Lower lobe of right lung (tissue), 2 donors: ENCODE measurements around the gene DHTKD1. TPM values are rescaled to one million over a fixed set of nuclear protein-coding genes. Genes with fewer than 3 reads are reported as not detected.

ENCODE experiments used
- ATAC-seq, 2 donors: fragments of 200-7000 bp; cut with Tn5 transposase; one replicate each; pipeline ENCODE4 v1.9.1; 2020 to 2022; ENCODE audit warnings: mild to moderate bottlenecking in 2 of 2, moderate library complexity in 2 of 2
- DNase-seq: peaks from one replicate; pipeline ENCODE4 v3.0.0-alpha.2; 2020
- H3K27ac ChIP-seq: fragments of 200-600 bp; one replicate; pipeline ENCODE4 v1.8.0; 2022
- H3K27me3 ChIP-seq: fragments of 200-600 bp; one replicate; pipeline ENCODE4 v1.8.0; 2022; ENCODE audit warnings: low read depth
- H3K36me3 ChIP-seq: fragments of 200-600 bp; one replicate; pipeline ENCODE4 v1.8.0; 2022; ENCODE audit warnings: mild to moderate bottlenecking
- H3K4me1 ChIP-seq: fragments of 200-600 bp; one replicate; pipeline ENCODE4 v1.8.0; 2022
- H3K4me3 ChIP-seq: fragments of 200-600 bp; one replicate; pipeline ENCODE4 v1.8.0; 2022; ENCODE audit warnings: mild to moderate bottlenecking
- H3K9me3 ChIP-seq: fragments of 200-600 bp; one replicate; pipeline ENCODE4 v1.8.0; 2022
- CTCF ChIP-seq: fragments of 200-600 bp; IDR thresholded peaks from one replicate; pipeline ENCODE4 v1.8.0; 2022; ENCODE audit warnings: antibody characterized with exemption, mild to moderate bottlenecking
- intact Hi-C: fragments of 100-400 bp; cut with DNase I; formaldehyde crosslinking; loops from one replicate; pipeline ENCODE4 v1.11.0; 2022
- total RNA-seq: library from RNA; stranded (reverse); fragmentation: NEBNext Ultra II Directional; extraction: Animal tissue kit (Norgen Biotek cat#: 25700); gene quantifications from one replicate; pipeline ENCODE4 v1.2.1, GENCODE V29; 2021
- donor health status: DM: no; HTN: yes; CAD: no; lungs with severe emphysema.

Gene DHTKD1
- total RNA-seq, 1 donor from 2014 or later = 21.7 TPM

- H3K4me1 ChIP-seq = no peaks in the 10 kb centered on the region
- H3K27ac ChIP-seq = no peak overlapping the region
- H3K36me3 ChIP-seq = peaks cover 92% of the 10 kb centered on the region
- no peaks in the 10 kb centered on the region for H3K27me3 ChIP-seq
- H3K4me3 ChIP-seq = no peak overlapping the region
- no peak for TF ChIP-seq CTCF
- no peaks in the 10 kb centered on the region for H3K9me3 ChIP-seq
- ATAC-seq = no peak
- intact Hi-C loops = no loop called here
- no peak for DNase-seq
Observed at GRCh38 chr10:12103802-12104201, 35.0 kb downstream of the DHTKD1 start.

GRCh38 chr10:12107781-12108180, 39.0 kb downstream of the DHTKD1 start:
- Histone ChIP-seq H3K27me3 (no peaks in the 10 kb centered on the region), H3K4me1 (no peaks in the 10 kb centered on the region), H3K4me3 (no peak overlapping the region), H3K9me3 (no peaks in the 10 kb centered on the region), H3K27ac (no peak overlapping the region), H3K36me3 (peaks cover 87% of the 10 kb centered on the region)
- DNase-seq = no peak
- ATAC-seq = no peak
- intact Hi-C loops = no loop called here
- TF ChIP-seq CTCF = no peak

- ATAC-seq = no peak
- no peak for TF ChIP-seq CTCF
- H3K27me3 ChIP-seq = no peaks in the 10 kb centered on the region
- no peak overlapping the region for H3K4me3 ChIP-seq
- H3K27ac ChIP-seq = no peak overlapping the region
- no peaks in the 10 kb centered on the region for H3K4me1 ChIP-seq
- no peak for DNase-seq
- peaks cover 92% of the 10 kb centered on the region for H3K36me3 ChIP-seq
- intact Hi-C loops = no loop called here
- no peaks in the 10 kb centered on the region for H3K9me3 ChIP-seq
Observed at GRCh38 chr10:12109286-12109685, 40.5 kb downstream of the DHTKD1 start.

- no peak for DNase-seq
- peaks cover 72% of the 10 kb centered on the region for H3K36me3 ChIP-seq
- intact Hi-C loops = no loop called here
Observed at GRCh38 chr10:12111528-12111927, 42.8 kb downstream of the DHTKD1 start.

GRCh38 chr10:12113627-12114026, 44.9 kb downstream of the DHTKD1 start:
- Histone ChIP-seq H3K4me1 (no peaks in the 10 kb centered on the region), H3K27ac (no peak overlapping the region), H3K36me3 (peaks cover 60% of the 10 kb centered on the region), H3K27me3 (no peaks in the 10 kb centered on the region), H3K4me3 (no peak overlapping the region), H3K9me3 (no peaks in the 10 kb centered on the region)
- TF ChIP-seq CTCF = no peak
- no peak for DNase-seq
- intact Hi-C loops = no loop called here
- no peak for ATAC-seq

More at GRCh38 chr10:12111528-12111927, 42.8 kb downstream of the DHTKD1 start:
- TF ChIP-seq CTCF = no peak
- Histone ChIP-seq H3K27ac (no peak overlapping the region), H3K4me1 (no peaks in the 10 kb centered on the region), H3K9me3 (no peaks in the 10 kb centered on the region), H3K27me3 (no peaks in the 10 kb centered on the region), H3K4me3 (no peak overlapping the region)
- no peak for ATAC-seq

GRCh38 chr10:12121673-12122072, 52.9 kb downstream of the DHTKD1 start:
- H3K36me3 ChIP-seq = peaks cover 50% of the 10 kb centered on the region
- intact Hi-C loops = no loop called here
- H3K27me3 ChIP-seq = no peaks in the 10 kb centered on the region
- H3K4me3 ChIP-seq = no peak overlapping the region
- TF ChIP-seq CTCF = no peak
- no peaks in the 10 kb centered on the region for H3K4me1 ChIP-seq
- ATAC-seq = no peak
- DNase-seq = no peak
- no peak overlapping the region for H3K27ac ChIP-seq
- no peaks in the 10 kb centered on the region for H3K9me3 ChIP-seq
